Measurements from ENCODE around the gene DMWD. TPM values are rescaled to one million over a fixed set of nuclear protein-coding genes. Genes with fewer than 3 reads are reported as not detected.
"Not testable (repeated sequence)": the region's sequence is repeated elsewhere in the genome, so short reads cannot be mapped to it uniquely, and the experiment has no call there.

The DMWD gene
- total RNA-seq, 2 experiments from 2014 or later: 47.0 to 47.9 TPM

GRCh38 chr19:45814166-45814780, 21.6 kb upstream of the DMWD start:
- Mint-ChIP-seq H3K4me1 (peaks cover 19% of the 10 kb centered on the region), H3K36me3 (no peaks in the 10 kb centered on the region), H3K9me3 (ENCODE audit: low read depth) (no peaks in the 10 kb centered on the region), H3K4me3 (no peak overlapping the region), H3K27ac (no peak overlapping the region), H3K27me3 (no peaks in the 10 kb centered on the region)
- ATAC-seq (no peak), DNase-seq (no peak)
- CTCF ChIA-PET: interaction anchor here (1.0 to 6.6 kb wide), 7 partner anchors 10 to 72 kb away, joined by 3 to 36 read pairs (median 3); partner anchors contain the start of genes IRF2BP1 and SIX5

GRCh38 chr19:45812297-45812696, 19.7 kb upstream of the DMWD start:
- ATAC-seq: no peak
- CTCF ChIA-PET: interaction anchor here (1.3 to 6.6 kb wide), 3 partner anchors 13 to 51 kb away, joined by 3 to 36 read pairs (median 21); partner anchors contain the start of genes SIX5 and SYMPK
- H3K4me1 Mint-ChIP-seq: peaks cover 18% of the 10 kb centered on the region
- H3K36me3 Mint-ChIP-seq: no peaks in the 10 kb centered on the region
- H3K27me3 Mint-ChIP-seq: no peaks in the 10 kb centered on the region
- DNase-seq: no peak
- no peak overlapping the region for H3K4me3 Mint-ChIP-seq
- no peak overlapping the region for H3K27ac Mint-ChIP-seq
- no peaks in the 10 kb centered on the region for H3K9me3 Mint-ChIP-seq (ENCODE audit: low read depth)

GRCh38 chr19:45809643-45810159, 17.1 kb upstream of the DMWD start:
- Mint-ChIP-seq H3K4me3 (peak overlapping the region; percentile 26), H3K9me3 (ENCODE audit: low read depth) (no peaks in the 10 kb centered on the region), H3K27ac (peak overlapping the region; percentile 88), H3K27me3 (peaks cover 6% of the 10 kb centered on the region), H3K4me1 (peaks cover 15% of the 10 kb centered on the region), H3K36me3 (no peaks in the 10 kb centered on the region)
- CTCF ChIA-PET: interaction anchor here (0.9 to 6.6 kb wide), 4 partner anchors 11 to 76 kb away, joined by 3 to 36 read pairs (median 12); partner anchors contain the start of genes DMWD and SIX5
- ATAC-seq: peak; percentile 59
- DNase-seq: no peak

GRCh38 chr19:45805719-45806118, 13.1 kb upstream of the DMWD start:
- CTCF ChIA-PET: interaction anchor here (1.6 to 20.8 kb wide), 2 partner anchors 11 to 34 kb away, joined by 6 to 338 read pairs; partner anchors contain the start of gene SIX5
- H3K4me1 Mint-ChIP-seq: peaks cover 14% of the 10 kb centered on the region
- H3K4me3 Mint-ChIP-seq: no peak overlapping the region
- peaks cover 22% of the 10 kb centered on the region for H3K27me3 Mint-ChIP-seq
- H3K36me3 Mint-ChIP-seq: no peaks in the 10 kb centered on the region
- no peak overlapping the region for H3K27ac Mint-ChIP-seq
- no peaks in the 10 kb centered on the region for H3K9me3 Mint-ChIP-seq (ENCODE audit: low read depth)
- ATAC-seq (no peak), DNase-seq (no peak)

- H3K4me3 Mint-ChIP-seq: no peak overlapping the region
- peaks cover 22% of the 10 kb centered on the region for H3K27me3 Mint-ChIP-seq
- no peak overlapping the region for H3K27ac Mint-ChIP-seq
- no peaks in the 10 kb centered on the region for H3K9me3 Mint-ChIP-seq (ENCODE audit: low read depth)
- H3K4me1 Mint-ChIP-seq: peaks cover 7% of the 10 kb centered on the region
- H3K36me3 Mint-ChIP-seq: no peaks in the 10 kb centered on the region
- ATAC-seq (no peak), DNase-seq (no peak)
- CTCF ChIA-PET: interaction anchor here (1.6 to 20.8 kb wide), 2 partner anchors 12 to 33 kb away, joined by 6 to 338 read pairs; partner anchors contain the start of gene SIX5
Observed at GRCh38 chr19:45804959-45805230, 12.2 kb upstream of the DMWD start.

GRCh38 chr19:45804140-45804958, 11.7 kb upstream of the DMWD start:
- Mint-ChIP-seq H3K4me1 (peaks cover 2% of the 10 kb centered on the region), H3K27ac (no peak overlapping the region), H3K4me3 (no peak overlapping the region), H3K36me3 (no peaks in the 10 kb centered on the region), H3K9me3 (ENCODE audit: low read depth) (no peaks in the 10 kb centered on the region), H3K27me3 (peaks cover 24% of the 10 kb centered on the region)
- CTCF ChIA-PET: interaction anchor here (1.4 to 20.8 kb wide), 4 partner anchors 9 to 33 kb away, joined by 3 to 338 read pairs (median 11); partner anchors contain the start of gene SIX5
- ATAC-seq: no peak
- no peak for DNase-seq

GRCh38 chr19:45801603-45802175, 9.0 kb upstream of the DMWD start:
- H3K27me3 Mint-ChIP-seq: peaks cover 34% of the 10 kb centered on the region
- no peaks in the 10 kb centered on the region for H3K9me3 Mint-ChIP-seq (ENCODE audit: low read depth)
- DNase-seq (no peak), ATAC-seq (no peak)
- peaks cover 6% of the 10 kb centered on the region for H3K4me1 Mint-ChIP-seq
- CTCF ChIA-PET: interaction anchor here (1.2 to 20.8 kb wide), 5 partner anchors 12 to 30 kb away, joined by 3 to 338 read pairs (median 16); partner anchors contain the start of genes DMWD and SIX5
- H3K36me3 Mint-ChIP-seq: no peaks in the 10 kb centered on the region
- H3K27ac Mint-ChIP-seq: no peak overlapping the region
- no peak overlapping the region for H3K4me3 Mint-ChIP-seq

- CTCF ChIA-PET: interaction anchor here (1.1 to 20.8 kb wide), 16 partner anchors 9 to 112 kb away, joined by 3 to 338 read pairs (median 6); partner anchors contain the start of genes DMWD, FBXO46, FOXA3 and MYPOP
- Mint-ChIP-seq H3K9me3 (ENCODE audit: low read depth) (no peaks in the 10 kb centered on the region), H3K4me1 (peaks cover 6% of the 10 kb centered on the region), H3K36me3 (no peaks in the 10 kb centered on the region), H3K27me3 (peaks cover 38% of the 10 kb centered on the region), H3K27ac (no peak overlapping the region), H3K4me3 (no peak overlapping the region)
- no peak for ATAC-seq
- DNase-seq: no peak
Observed at GRCh38 chr19:45800070-45800553, 7.5 kb upstream of the DMWD start.

GRCh38 chr19:45799541-45799940, 6.9 kb upstream of the DMWD start:
- H3K27ac Mint-ChIP-seq: not testable (repeated sequence)
- H3K27me3 Mint-ChIP-seq: peaks cover 44% of the 10 kb centered on the region

GRCh38 chr19:45798995-45799517, 6.4 kb upstream of the DMWD start:
- Mint-ChIP-seq H3K27ac (no peak overlapping the region), H3K4me1 (peaks cover 6% of the 10 kb centered on the region), H3K4me3 (no peak overlapping the region), H3K27me3 (peaks cover 42% of the 10 kb centered on the region), H3K9me3 (ENCODE audit: low read depth) (no peaks in the 10 kb centered on the region), H3K36me3 (no peaks in the 10 kb centered on the region)
- DNase-seq (peak; percentile 64), ATAC-seq (peak; percentile 82)
- CTCF ChIA-PET: interaction anchor here (0.7 to 20.8 kb wide), 26 partner anchors 9 to 111 kb away, joined by 3 to 338 read pairs (median 6); partner anchors contain the start of genes DMPK, DMWD, FBXO46 and FOXA3

More at GRCh38 chr19:45799541-45799940, 6.9 kb upstream of the DMWD start:
- H3K4me1 Mint-ChIP-seq; ATAC-seq; DNase-seq; H3K9me3 Mint-ChIP-seq (ENCODE audit: low read depth); H3K4me3 Mint-ChIP-seq; H3K36me3 Mint-ChIP-seq: not testable (repeated sequence)
- CTCF ChIA-PET: interaction anchor here (0.7 to 20.8 kb wide), 25 partner anchors 9 to 111 kb away, joined by 3 to 338 read pairs (median 6); partner anchors contain the start of genes DMPK, DMWD, FBXO46 and FOXA3

- H3K36me3 Mint-ChIP-seq: peaks cover 4% of the 10 kb centered on the region
- H3K27me3 Mint-ChIP-seq: peaks cover 38% of the 10 kb centered on the region
- H3K9me3 Mint-ChIP-seq (ENCODE audit: low read depth): no peaks in the 10 kb centered on the region
- no peak overlapping the region for H3K27ac Mint-ChIP-seq
- ATAC-seq (no peak), DNase-seq (no peak)
- no peak overlapping the region for H3K4me3 Mint-ChIP-seq
- peaks cover 32% of the 10 kb centered on the region for H3K4me1 Mint-ChIP-seq
- CTCF ChIA-PET: interaction anchor here (0.9 to 20.8 kb wide), 3 partner anchors 15 to 23 kb away, joined by 5 to 338 read pairs (median 12); partner anchors contain the start of gene SIX5
Observed at GRCh38 chr19:45794627-45795026, 2.0 kb upstream of the DMWD start.

- Mint-ChIP-seq H3K27me3 (peaks cover 39% of the 10 kb centered on the region), H3K9me3 (ENCODE audit: low read depth) (no peaks in the 10 kb centered on the region), H3K27ac (peak overlapping the region; percentile 33), H3K4me1 (peaks cover 28% of the 10 kb centered on the region), H3K36me3 (peaks cover 11% of the 10 kb centered on the region), H3K4me3 (no peak overlapping the region)
- CTCF ChIA-PET: interaction anchor here (0.6 to 20.8 kb wide), 5 partner anchors 15 to 92 kb away, joined by 3 to 338 read pairs (median 10); partner anchors contain the start of genes IRF2BP1 and SIX5
- ATAC-seq: no peak
- no peak for DNase-seq
Observed at GRCh38 chr19:45793876-45794275, 1.2 kb upstream of the DMWD start.
